Bronchial epithelial cell (primary cell): ENCODE measurements around the gene ZNF215. TPM values are rescaled to one million over a fixed set of nuclear protein-coding genes. Genes with fewer than 3 reads are reported as not detected.

Experiments
- DNase-seq: peaks from one replicate; pipeline ENCODE4 v3.0.0-alpha.2; 2010; ENCODE audit warnings: low read depth
- FAIRE-seq: peaks from 2 replicates; lab custom pipeline; 2011; peaks lifted over from hg19 to GRCh38; lab: Jason Lieb, UNC
- H3K27me3 ChIP-seq: 2 replicates; pipeline ENCODE4 v1.5.1; 2011; ENCODE audit warnings: low read length; ENCODE audit not compliant: control insufficient read depth, insufficient read depth
- H3K36me3 ChIP-seq: 2 replicates; pipeline ENCODE4 v1.5.1; 2011; ENCODE audit warnings: low read length; ENCODE audit not compliant: control insufficient read depth, insufficient read depth
- H3K4me3 ChIP-seq: 2 replicates; pipeline ENCODE4 v1.5.1; 2011; ENCODE audit warnings: mild to moderate bottlenecking, low read depth, low read length, control low read depth
- CTCF ChIP-seq: IDR thresholded peaks from 2 replicates; pipeline ENCODE4 v1.5.1; 2011; ENCODE audit warnings: mild to moderate bottlenecking, moderate library complexity, low read length, control low read depth, inconsistent platforms; ENCODE audit not compliant: insufficient read depth, severe bottlenecking
- total RNA-seq: library from RNA; depleted of rRNA; stranded (reverse); fragments of >200 nt; gene quantifications from 2 replicates; pipeline ENCODE4 v1.2.1, GENCODE V29; 2014

Gene ZNF215
- total RNA-seq, 1 donor from 2014 or later: 4.7 TPM

GRCh38 chr11:6992457-6993417 is 66.5 kb downstream of the ZNF215 start:
- DNase-seq (peak; percentile 84), FAIRE-seq (no peak)
- H3K4me3 ChIP-seq: no peak overlapping the region
- TF ChIP-seq CTCF: no peak
- H3K27me3 ChIP-seq: no peaks in the 10 kb centered on the region
- no peaks in the 10 kb centered on the region for H3K36me3 ChIP-seq

- FAIRE-seq: no peak
- TF ChIP-seq CTCF: no peak
- H3K27me3 ChIP-seq: no peaks in the 10 kb centered on the region
Observed at GRCh38 chr11:6995703-6996102, 69.5 kb downstream of the ZNF215 start.

GRCh38 chr11:7004482-7004881 is 78.3 kb downstream of the ZNF215 start:
- no peak overlapping the region for H3K4me3 ChIP-seq
- no peak for FAIRE-seq
- no peak for TF ChIP-seq CTCF

More at GRCh38 chr11:6995703-6996102, 69.5 kb downstream of the ZNF215 start:
- no peak for DNase-seq
- no peaks in the 10 kb centered on the region for H3K36me3 ChIP-seq
- H3K4me3 ChIP-seq: no peak overlapping the region

More at GRCh38 chr11:7004482-7004881, 78.3 kb downstream of the ZNF215 start:
- DNase-seq: peak; percentile 69
- Histone ChIP-seq H3K27me3 (no peaks in the 10 kb centered on the region), H3K36me3 (no peaks in the 10 kb centered on the region)

Other genes starting within 250 kb of the ZNF215 start
- 44.5 and 63.7 TPM in 2 replicates for gene MRPL17, start 243.1 kb upstream of the ZNF215 start, total RNA-seq
- under 0.01 TPM in 2 replicates for gene OR2AG2, start 154.4 kb upstream of the ZNF215 start, total RNA-seq
- gene OR2AG1, start 143.4 kb upstream of the ZNF215 start, total RNA-seq: not detected in 2 replicates
- gene OR6A2, start 126.7 kb upstream of the ZNF215 start, total RNA-seq: under 0.01 and 0.26 TPM in 2 replicates
- gene OR10A5, start 80.7 kb upstream of the ZNF215 start, total RNA-seq: not detected in 2 replicates
- gene OR10A2, start 63.4 kb upstream of the ZNF215 start, total RNA-seq: not detected in 2 replicates
- not detected in 2 replicates for gene OR10A4, start 49.8 kb upstream of the ZNF215 start, total RNA-seq
- 0.26 TPM in 1 of 2 replicates, not detected in the other for gene OR2D2, start 33.9 kb upstream of the ZNF215 start, total RNA-seq
- not detected in 2 replicates for gene OR2D3, start 5.4 kb upstream of the ZNF215 start, total RNA-seq
- gene ZNF214, start 93.9 kb downstream of the ZNF215 start, total RNA-seq: 2.6 and 3.2 TPM in 2 replicates
- under 0.01 and 0.13 TPM in 2 replicates for gene NLRP14, start 94.1 kb downstream of the ZNF215 start, total RNA-seq
- not detected in 2 replicates for gene RBMXL2, start 162.6 kb downstream of the ZNF215 start, total RNA-seq